ENCODE results near the gene ARPC5L.

DNA sequence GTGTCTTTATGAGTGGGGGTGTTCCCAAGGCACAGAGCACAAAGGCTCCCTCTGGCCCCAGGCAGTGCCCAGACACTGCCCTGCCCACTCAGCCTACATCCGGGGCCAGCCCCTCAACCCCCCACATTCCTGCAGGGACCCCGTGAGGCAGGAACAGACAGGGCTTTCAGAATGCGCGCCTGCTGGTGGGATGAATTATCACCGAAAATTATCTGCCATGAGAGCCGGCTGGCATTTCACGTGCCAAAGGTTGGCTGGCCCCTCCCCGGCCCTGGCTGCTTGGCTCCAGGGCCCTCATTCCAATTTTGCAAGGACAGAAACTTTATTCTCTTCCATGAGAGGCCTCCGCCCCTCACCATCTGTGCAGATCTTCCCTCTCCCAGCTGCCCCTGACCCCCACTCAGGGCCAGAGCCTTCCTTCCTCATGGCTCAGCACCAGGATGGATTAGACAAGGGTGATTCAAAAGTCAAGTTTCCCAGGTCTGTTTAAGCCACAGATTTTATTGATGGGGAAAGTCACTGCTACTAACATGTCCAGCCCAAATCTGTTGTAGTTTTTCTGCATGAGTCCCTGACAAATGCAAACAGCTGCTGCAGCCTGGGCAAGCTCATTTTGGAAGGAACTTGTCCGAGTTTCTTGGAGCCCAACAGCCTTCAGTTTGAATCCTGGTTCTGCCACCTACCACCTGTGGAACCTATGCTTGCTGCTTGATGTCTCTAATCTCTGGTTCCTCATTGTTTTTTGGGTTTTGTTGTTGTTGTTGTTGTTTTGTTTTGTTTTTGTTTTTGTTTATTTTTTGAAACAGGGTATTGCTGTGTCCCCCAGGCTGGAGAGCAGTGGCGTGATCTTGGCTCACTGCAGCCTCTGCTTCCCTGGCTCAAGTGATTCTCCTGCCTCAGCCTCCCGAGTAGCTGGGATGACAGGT is 41.0 kb upstream of the ARPC5L start:
- no peak for TF ChIP-seq CTCF (IDR thresholded peaks at IDR 0.05; ENCODE audit: control extremely low read depth in 1 of 3, insufficient read depth in 1 of 3, low read depth in 1 of 3, low read length in 3 of 3)
- TF ChIP-seq, protein P1, sequence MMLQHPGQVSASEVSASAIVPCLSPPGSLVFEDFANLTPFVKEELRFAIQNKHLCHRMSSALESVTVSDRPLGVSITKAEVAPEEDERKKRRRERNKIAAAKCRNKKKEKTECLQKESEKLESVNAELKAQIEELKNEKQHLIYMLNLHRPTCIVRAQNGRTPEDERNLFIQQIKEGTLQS (IDR thresholded peaks at IDR 0.05; ENCODE audit: insufficient read depth, low read depth, low read length): no peak
- no peak for TF ChIP-seq HDAC6 (IDR thresholded peaks at IDR 0.05; ENCODE audit: low read depth, low read length)
- TF ChIP-seq POLR2A (IDR thresholded peaks at IDR 0.05; ENCODE audit: control extremely low read depth in 1 of 2, low read depth in 2 of 2, low read length in 2 of 2): no peak
- no peak for TF ChIP-seq RXRA (IDR thresholded peaks at IDR 0.05; ENCODE audit: insufficient read depth, low read depth, low read length)
- TF ChIP-seq, protein P2, sequence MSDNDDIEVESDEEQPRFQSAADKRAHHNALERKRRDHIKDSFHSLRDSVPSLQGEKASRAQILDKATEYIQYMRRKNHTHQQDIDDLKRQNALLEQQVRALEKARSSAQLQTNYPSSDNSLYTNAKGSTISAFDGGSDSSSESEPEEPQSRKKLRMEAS (IDR thresholded peaks at IDR 0.05): no peak
- TF ChIP-seq ASH2L (IDR thresholded peaks at IDR 0.05; ENCODE audit: low read length): no peak

All from H1 (cell line).